K562 (cell line): Measurements from ENCODE around the gene RTL10. TPM values are rescaled to one million over a fixed set of nuclear protein-coding genes. Genes with fewer than 3 reads are reported as not detected.
A peak's percentile ranks its signal among the peaks of the same experiment; 100 is the strongest.

Experiments
- ATAC-seq: fragments of 200-7000 bp; cut with Tn5 transposase; 3 replicates; pipeline ENCODE4 v1.9.1; 2020; ENCODE audit warnings: moderate library complexity
- BruUV-seq: library from RNA; stranded (reverse); fragments of 400-500 nt; replicated peaks from 2 replicates; lab custom pipeline; 2021; lab: Mats Ljungman, UMichigan
- CTCF ChIA-PET: fragments of 300-600 bp; formaldehyde crosslinking; extraction: SDS; loops from one replicate; lab custom pipeline; 2021; ENCODE audit warnings: low intra/inter-chr PET ratio; lab: Yijun Ruan, JAX
- POLR2A ChIA-PET: fragments of 300-600, 350-650 bp; sonication (Branson Sonifier 250); formaldehyde crosslinking; extraction: SDS; loops from one replicate; lab custom pipeline; 2021; ENCODE audit warnings: antibody characterized with exemption, inconsistent platforms; lab: Yijun Ruan, JAX
- DNase-seq, 4 experiments: peaks; one replicate each; pipeline versions ENCODE4 v3.0.0 to v3.0.0-alpha.2; 2011 to 2018; ENCODE audit warnings: low spot score in 3 of 4, mixed read lengths in 3 of 4; ENCODE audit errors: extremely low read depth in 1 of 4
- FAIRE-seq: peaks from 2 replicates; lab custom pipeline; 2011; peaks lifted over from hg19 to GRCh38; lab: Jason Lieb, UNC
- H2AFZ ChIP-seq: 2 replicates; pipeline ENCODE4 v1.6.0; 2011; ENCODE audit warnings: low read depth, low read length, control low read depth, inconsistent platforms
- H3K27ac ChIP-seq: fragments of 200-600 bp; 3 replicates; pipeline ENCODE4 v1.8.0; 2011; ENCODE audit warnings: low read depth, mild to moderate bottlenecking, control low read depth, inconsistent platforms, low read length, moderate library complexity, mixed read lengths; ENCODE audit errors: extremely low read depth
- H3K27me3 ChIP-seq, 2 experiments: fragments of 300-600 bp in 1 of 2; 2 replicates in 1 of 2; 3 replicates in 1 of 2; pipeline versions ENCODE4 v1.6.0 to v1.8.0; 2011; ENCODE audit warnings: inconsistent platforms in 2 of 2, low read length in 2 of 2, mild to moderate bottlenecking in 1 of 2, mixed read lengths in 1 of 2, moderate library complexity in 1 of 2; ENCODE audit not compliant: control insufficient read depth in 2 of 2, insufficient read depth in 2 of 2
- H3K36me3 ChIP-seq: fragments of 300-600 bp; 3 replicates; pipeline ENCODE4 v1.8.0; 2011; ENCODE audit warnings: mild to moderate bottlenecking, low read length, inconsistent platforms; ENCODE audit not compliant: control insufficient read depth, insufficient read depth
- H3K4me1 ChIP-seq, 2 experiments: fragments of 200-600 bp in 1 of 2; replicated peaks in 1 of 2; 2 replicates in 1 of 2; 3 replicates in 1 of 2; pipeline versions ENCODE4 v1.5.1 to v1.8.0; 2011; ENCODE audit warnings: inconsistent platforms in 2 of 2, low read length in 2 of 2, mild to moderate bottlenecking in 1 of 2, mixed read lengths in 1 of 2, moderate library complexity in 1 of 2; ENCODE audit not compliant: control insufficient read depth in 2 of 2, insufficient read depth in 2 of 2
- H3K4me2 ChIP-seq: 2 replicates; pipeline ENCODE4 v1.6.1; 2011; ENCODE audit warnings: low read length, control low read depth, inconsistent platforms, mixed read lengths; ENCODE audit not compliant: insufficient read depth
- H3K4me3 ChIP-seq: fragments of 200-600 bp; sonication (generic), shearing (Covaris generic); 2 replicates; pipeline ENCODE4 v1.5.1; 2016; ENCODE audit warnings: control low read depth, inconsistent platforms
- H3K79me2 ChIP-seq: fragments of 200-600 bp; 3 replicates; pipeline ENCODE4 v1.8.0; 2011; ENCODE audit warnings: low read length, inconsistent platforms; ENCODE audit not compliant: control insufficient read depth, insufficient read depth
- H3K9ac ChIP-seq, 2 experiments: 2 replicates each; pipeline versions ENCODE4 v1.6.0 to v1.6.1; 2011; ENCODE audit warnings: low read depth in 2 of 2, low read length in 2 of 2, control low read depth in 1 of 2, inconsistent platforms in 1 of 2, mild to moderate bottlenecking in 1 of 2, mixed read lengths in 1 of 2; ENCODE audit not compliant: insufficient read depth in 1 of 2
- H3K9me1 ChIP-seq: one replicate; pipeline ENCODE4 v1.6.0; 2011; ENCODE audit warnings: inconsistent platforms, mild to moderate bottlenecking, low read length, moderate library complexity; ENCODE audit not compliant: control insufficient read depth, insufficient read depth
- H3K9me3 ChIP-seq: replicated peaks from 2 replicates; pipeline ENCODE4 v1.5.1; 2011; ENCODE audit warnings: low read depth, low read length, inconsistent platforms; ENCODE audit not compliant: control insufficient read depth, insufficient read depth
- H4K20me1 ChIP-seq: replicated peaks from 2 replicates; pipeline ENCODE4 v1.6.1; 2011; ENCODE audit warnings: low read length, inconsistent platforms, mixed read lengths; ENCODE audit not compliant: control insufficient read depth, insufficient read depth
- FOXK1 ChIP-seq: sonication (generic); formaldehyde crosslinking; IDR thresholded peaks from 2 replicates; pipeline ENCODE4 v1.8.0; 2022; ENCODE audit warnings: missing genetic modification reagents, mild to moderate bottlenecking, borderline replicate concordance
- HNRNPLL ChIP-seq: fragments of 200-400 bp; formaldehyde crosslinking; IDR thresholded peaks from 2 replicates; pipeline ENCODE4 v1.6.1; 2017; ENCODE audit warnings: low read length, low read depth, mild to moderate bottlenecking; ENCODE audit not compliant: poor library complexity, severe bottlenecking
- LEF1 ChIP-seq: fragments of 450-650 bp; IDR thresholded peaks from 2 replicates; pipeline ENCODE4 v1.6.1; 2016; ENCODE audit warnings: mild to moderate bottlenecking
- MCM7 ChIP-seq, 2 experiments: fragments of 450-650 bp; IDR thresholded peaks; 2 replicates each; pipeline ENCODE4 v1.6.1; 2016 to 2018
- PPARD ChIP-seq: fragments of 250-450 bp; sonication (Bioruptor Pico); IDR thresholded peaks from 2 replicates; pipeline ENCODE4 v1.8.0; 2022; ENCODE audit warnings: inconsistent platforms, mild to moderate bottlenecking, moderate library complexity
- RHOXF2B ChIP-seq: fragments of 250-450 bp; sonication (Bioruptor Pico); conservative IDR thresholded peaks from 2 replicates; pipeline ENCODE4 v1.5.1; 2021
- SIN3A ChIP-seq, 2 experiments: fragments of 150-350 bp in 1 of 2; IDR thresholded peaks; 2 replicates each; pipeline ENCODE4 v1.6.1; 2011 to 2016; ENCODE audit warnings: borderline replicate concordance in 2 of 2, low read depth in 2 of 2, low read length in 2 of 2, mild to moderate bottlenecking in 2 of 2, moderate library complexity in 2 of 2; ENCODE audit not compliant: control insufficient read depth in 1 of 2
- TEAD2 ChIP-seq: fragments of 450-650 bp; IDR thresholded peaks from 2 replicates; pipeline ENCODE4 v1.6.1; 2016; ENCODE audit warnings: missing genetic modification characterization, control low read depth, missing compliant biosample characterization
- ZNF124 ChIP-seq: sonication (generic); formaldehyde crosslinking; IDR thresholded peaks from 2 replicates; pipeline ENCODE4 v1.8.1; 2022; ENCODE audit warnings: missing genetic modification reagents
- ZNF707 ChIP-seq: fragments of 250-450 bp; sonication (Bioruptor Pico); conservative IDR thresholded peaks from 2 replicates; pipeline ENCODE4 v1.8.0; 2022; ENCODE audit warnings: inconsistent platforms, mild to moderate bottlenecking, moderate library complexity
- WGBS: fragments of 100-300 bp; shearing (Covaris generic); methylation state at CpG from one replicate; pipeline ENCODE4 v1.1.6; 2016; ENCODE audit warnings: low coverage, mixed read lengths; ENCODE audit not compliant: insufficient coverage; ENCODE audit errors: missing lambda C conversion rate; 5-methylcytosine and 5-hydroxymethylcytosine counted together
- in situ Hi-C: fragments of 300-500 bp; cut with MboI; formaldehyde crosslinking; loops from 4 replicates; pipeline ENCODE4 v1.15.0; 2018; ENCODE audit warnings: inconsistent platforms, mixed read lengths
- intact Hi-C: fragments of 100-400 bp; cut with micrococcal nuclease; formaldehyde crosslinking; loops from 2 replicates; pipeline ENCODE4 v1.14.2; 2022
- polyA plus RNA-seq, 8 experiments: library from polyadenylated mRNA; depleted of rRNA in 4 of 8; stranded (reverse) in 5 of 8; unstranded in 3 of 8; fragments of >200 nt; fragmentation: Nextera tagmentation in 2 of 8; fragmentation: Illumina TruSeq in 1 of 8; extraction: Ambion mirVana in 2 of 8; extraction: Trizol in 1 of 8; gene quantifications; 2 replicates each; pipeline versions ENCODE4 v1.2.1 to v1.2.3, GENCODE V29; 2011 to 2014; ENCODE audit warnings: inconsistent platforms in 1 of 8, missing spikeins in 1 of 8
- total RNA-seq, 7 experiments: library from RNA; depleted of rRNA in 6 of 7; stranded (reverse); fragments of >200 nt in 6 of 7; fragmentation: Illumina TruSeq in 2 of 7; extraction: Trizol in 2 of 7; gene quantifications; 2 replicates each; pipeline versions ENCODE4 v1.2.1 to v1.2.3, GENCODE V29; 2011 to 2021; ENCODE audit warnings: low replicate concordance in 1 of 7
- TF ChIP-seq, protein P1 (sequence below): sonication (generic); formaldehyde crosslinking; IDR thresholded peaks from 2 replicates; pipeline ENCODE4 v1.8.0; 2022; ENCODE audit warnings: mild to moderate bottlenecking, missing genetic modification reagents
- TF ChIP-seq, protein P2 (sequence below): sonication (generic); formaldehyde crosslinking; IDR thresholded peaks from 2 replicates; pipeline ENCODE4 v1.8.1; 2023; ENCODE audit warnings: mild to moderate bottlenecking, missing genetic modification reagents

Gene RTL10
- total and polyA plus RNA-seq, 9 of the 15 experiments (the other 6 are each of a cell fraction or from before 2014, with no cell fraction given), result 19.8 to 75.5 (median 32.5) TPM

DNA sequence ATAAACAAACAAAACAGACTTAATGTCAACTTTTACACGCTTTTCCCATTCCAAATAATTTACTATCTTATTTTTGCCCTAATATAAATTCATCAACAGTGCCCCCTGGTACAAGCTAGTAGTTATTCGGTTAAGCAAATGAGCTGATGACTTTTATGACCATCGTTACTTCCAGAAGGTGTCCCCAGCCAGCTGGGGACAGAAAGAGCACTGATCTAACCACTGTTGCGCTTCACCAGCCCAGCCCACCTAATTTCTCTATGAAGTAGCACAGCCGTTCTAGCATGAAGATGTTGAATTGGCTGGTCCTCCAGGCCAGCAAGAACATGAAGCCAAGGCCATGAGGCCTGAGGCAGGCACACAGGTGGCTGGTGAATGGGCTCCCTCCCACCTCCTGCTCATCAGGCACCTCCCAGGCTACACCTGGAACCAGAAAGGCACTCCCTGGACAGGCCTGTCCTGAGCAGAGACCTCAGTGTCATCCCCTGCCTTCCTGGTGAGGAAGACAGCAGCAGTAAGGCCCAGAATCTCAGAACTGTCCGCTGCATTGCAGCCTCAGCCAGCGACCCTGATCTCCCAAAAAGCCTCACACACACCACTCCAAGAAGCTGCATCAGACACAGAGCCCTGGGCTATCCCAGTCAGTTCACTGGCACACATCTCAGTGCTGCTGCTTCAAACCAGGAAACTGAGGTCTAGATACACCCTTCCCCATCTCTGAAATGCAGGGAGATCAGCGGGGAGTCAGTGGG lies 12.9 kb downstream of the RTL10 start:
- H3K9me3 ChIP-seq, result no peaks in the 10 kb centered on the region
- H4K20me1 ChIP-seq, result peaks cover 35% of the 10 kb centered on the region
- H3K27ac ChIP-seq, result no peak overlapping the region
- DNase-seq, result peak in 1 of 4 experiments; percentile 41
- ChIA-PET CTCF (interaction anchor here (0.6 to 0.7 kb wide), 2 partner anchors 68 to 1120 kb away, joined by 3 to 4 read pairs; no protein-coding TSS in a partner anchor), POLR2A (interaction anchor here (0.9 to 13.6 kb wide), 7 partner anchors 9 to 69 kb away, joined by 3 to 247 read pairs (median 7); partner anchors contain the start of genes GNB1L and RTL10)
- peaks cover 0 to 38% of the 10 kb centered on the region in 2 experiments; a peak in 2 of 5 replicates for H3K4me1 ChIP-seq
- in situ Hi-C loops (no loop called here), intact Hi-C loops (no loop called here)
- peaks cover 1% of the 10 kb centered on the region; the same call in 1 of the 3 replicates for H3K36me3 ChIP-seq
- H3K27me3 ChIP-seq, result no peaks in the 10 kb centered on the region
- H3K4me3 ChIP-seq, result no peak overlapping the region
- 52% methylated on average over 8 of the region's 8 CpGs for WGBS
- H3K4me2 ChIP-seq, result no peak overlapping the region
- no peaks in the 10 kb centered on the region for H3K79me2 ChIP-seq
- H2AFZ ChIP-seq, result no peak overlapping the region
- H3K9ac ChIP-seq, result peak overlapping the region in 1 of 2 experiments; percentile 46; a peak in 2 of 4 replicates
- H3K9me1 ChIP-seq, result peaks cover 4% of the 10 kb centered on the region
- BruUV-seq, result no TSS peak
- no peak for FAIRE-seq
- peak; percentile 47 for ATAC-seq
- TF ChIP-seq LEF1 (no peak), FOXK1 (CRISPR knock-in tag) (no peak), TEAD2 (tag) (no peak), PPARD (CRISPR knock-in tag) (no peak), HNRNPLL (no peak), ZNF124 (CRISPR knock-in tag) (no peak), RHOXF2B (no peak), MCM7 (IDR thresholded peaks at IDR 0.05) (no peak), ZNF707 (CRISPR knock-in tag) (no peak), SIN3A (IDR thresholded peaks at IDR 0.05; ENCODE audit: borderline replicate concordance in 2 of 2, control insufficient read depth in 1 of 2, low read depth in 2 of 2, low read length in 2 of 2) (no peak)
- TF ChIP-seq, protein P1, sequence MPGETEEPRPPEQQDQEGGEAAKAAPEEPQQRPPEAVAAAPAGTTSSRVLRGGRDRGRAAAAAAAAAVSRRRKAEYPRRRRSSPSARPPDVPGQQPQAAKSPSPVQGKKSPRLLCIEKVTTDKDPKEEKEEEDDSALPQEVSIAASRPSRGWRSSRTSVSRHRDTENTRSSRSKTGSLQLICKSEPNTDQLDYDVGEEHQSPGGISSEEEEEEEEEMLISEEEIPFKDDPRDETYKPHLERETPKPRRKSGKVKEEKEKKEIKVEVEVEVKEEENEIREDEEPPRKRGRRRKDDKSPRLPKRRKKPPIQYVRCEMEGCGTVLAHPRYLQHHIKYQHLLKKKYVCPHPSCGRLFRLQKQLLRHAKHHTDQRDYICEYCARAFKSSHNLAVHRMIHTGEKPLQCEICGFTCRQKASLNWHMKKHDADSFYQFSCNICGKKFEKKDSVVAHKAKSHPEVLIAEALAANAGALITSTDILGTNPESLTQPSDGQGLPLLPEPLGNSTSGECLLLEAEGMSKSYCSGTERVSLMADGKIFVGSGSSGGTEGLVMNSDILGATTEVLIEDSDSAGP (CRISPR knock-in tag), result no peak
- TF ChIP-seq, protein P2, sequence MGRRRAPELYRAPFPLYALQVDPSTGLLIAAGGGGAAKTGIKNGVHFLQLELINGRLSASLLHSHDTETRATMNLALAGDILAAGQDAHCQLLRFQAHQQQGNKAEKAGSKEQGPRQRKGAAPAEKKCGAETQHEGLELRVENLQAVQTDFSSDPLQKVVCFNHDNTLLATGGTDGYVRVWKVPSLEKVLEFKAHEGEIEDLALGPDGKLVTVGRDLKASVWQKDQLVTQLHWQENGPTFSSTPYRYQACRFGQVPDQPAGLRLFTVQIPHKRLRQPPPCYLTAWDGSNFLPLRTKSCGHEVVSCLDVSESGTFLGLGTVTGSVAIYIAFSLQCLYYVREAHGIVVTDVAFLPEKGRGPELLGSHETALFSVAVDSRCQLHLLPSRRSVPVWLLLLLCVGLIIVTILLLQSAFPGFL (CRISPR knock-in tag), result no peak
